HG02943 (cell line): ENCODE data around the gene TRIM50.
A peak's percentile ranks its signal among the peaks of the same experiment; 100 is the strongest.
"Not testable (repeated sequence)": the region's sequence is repeated elsewhere in the genome, so short reads cannot be mapped to it uniquely, and the experiment has no call there.

Experiments used
- ATAC-seq: cut with Tn5 transposase; IDR thresholded peaks from one replicate; pipeline ENCODE4 v1.9.1; 2021; ENCODE audit warnings: mild to moderate bottlenecking, low read depth, moderate library complexity; ENCODE audit not compliant: unreplicated experiment

Gene TRIM50

DNA sequence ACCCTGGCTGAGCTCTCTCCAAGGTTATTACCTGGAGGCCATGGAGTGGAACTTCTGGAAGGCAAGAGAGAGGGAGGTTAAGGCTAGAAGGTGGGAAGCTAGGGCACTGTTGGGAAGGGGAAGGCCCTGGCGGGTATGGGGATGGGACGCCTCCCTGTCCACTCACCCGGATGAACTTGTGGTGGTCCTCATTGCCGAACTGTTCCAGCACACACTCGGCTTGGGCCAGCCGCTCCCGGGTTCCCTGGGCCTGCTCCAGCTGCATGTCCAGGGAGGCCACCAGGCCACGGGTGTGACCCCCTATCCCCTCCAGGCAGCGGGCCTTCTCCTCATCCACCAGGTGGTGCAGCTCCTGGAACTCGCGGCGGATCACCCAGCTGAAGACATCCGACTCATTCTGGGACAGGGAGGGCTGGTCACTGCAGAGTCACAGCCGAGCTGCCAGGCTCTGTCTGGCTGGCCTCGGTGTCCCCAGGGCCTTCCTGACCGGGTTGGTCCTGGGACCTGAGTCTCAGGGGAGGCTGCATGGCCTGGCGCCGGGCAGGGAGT lies 9.2 kb downstream of the TRIM50 start:
- not testable (repeated sequence) for ATAC-seq

DNA sequence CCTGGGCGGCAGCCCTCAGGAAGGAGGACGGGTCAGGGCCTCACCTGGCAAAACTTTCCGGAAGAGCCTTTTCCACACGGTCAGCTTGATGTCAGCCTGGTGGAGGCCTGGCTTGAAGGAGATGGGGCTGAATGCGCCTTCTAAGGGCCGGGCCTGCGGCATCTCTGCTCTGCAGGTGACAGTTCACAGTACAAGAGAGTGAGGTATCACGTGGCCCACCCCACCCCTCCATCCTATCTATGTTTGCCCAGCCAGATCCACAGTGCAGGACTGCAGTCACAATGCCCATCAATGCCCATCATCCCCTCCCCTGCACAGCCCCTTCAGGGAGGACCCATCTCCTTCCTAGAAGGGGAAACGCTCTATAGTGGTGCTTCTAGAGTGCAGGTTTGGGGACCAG lies 11.4 kb downstream of the TRIM50 start:
- ATAC-seq = no peak

DNA sequence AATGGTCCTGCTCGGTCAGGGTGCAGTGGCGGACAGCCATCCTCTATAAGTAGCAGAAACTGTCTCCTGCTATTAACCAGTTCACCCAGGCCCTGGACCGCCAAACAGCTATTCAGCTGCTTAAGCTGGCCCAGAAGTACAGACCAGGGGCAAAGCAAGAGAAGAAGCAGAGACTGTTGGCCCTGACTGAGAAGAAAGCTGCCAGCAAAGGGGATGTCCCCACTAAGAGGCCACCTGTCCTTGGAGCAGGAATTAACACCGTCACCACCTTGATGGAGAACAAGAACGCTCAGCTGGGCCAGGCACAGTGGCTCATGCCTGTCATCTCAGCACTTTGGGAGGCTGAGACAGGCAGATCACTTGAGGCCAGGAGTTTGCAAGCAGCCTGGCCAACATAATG lies 13.6 kb downstream of the TRIM50 start:
- no peak for ATAC-seq

DNA sequence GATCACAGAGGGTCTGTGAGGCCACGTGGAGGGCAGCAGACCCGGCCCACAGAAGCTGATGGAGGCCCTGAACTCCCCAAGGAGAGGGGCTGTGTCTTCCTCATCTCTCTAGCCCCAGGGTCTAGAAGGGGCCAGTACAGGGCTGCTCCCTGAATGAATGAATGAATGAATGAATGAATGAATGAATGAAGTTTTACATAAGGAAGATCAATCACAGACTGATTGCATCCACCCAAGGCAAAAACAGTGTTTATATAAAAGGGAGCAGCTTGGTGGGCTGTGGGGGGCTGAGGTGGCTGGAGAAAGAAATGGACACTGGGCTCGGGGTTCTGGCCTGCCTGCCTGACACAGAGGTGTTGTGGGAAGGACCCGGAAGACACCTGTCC lies 14.4 kb downstream of the TRIM50 start:
- no peak for ATAC-seq

DNA sequence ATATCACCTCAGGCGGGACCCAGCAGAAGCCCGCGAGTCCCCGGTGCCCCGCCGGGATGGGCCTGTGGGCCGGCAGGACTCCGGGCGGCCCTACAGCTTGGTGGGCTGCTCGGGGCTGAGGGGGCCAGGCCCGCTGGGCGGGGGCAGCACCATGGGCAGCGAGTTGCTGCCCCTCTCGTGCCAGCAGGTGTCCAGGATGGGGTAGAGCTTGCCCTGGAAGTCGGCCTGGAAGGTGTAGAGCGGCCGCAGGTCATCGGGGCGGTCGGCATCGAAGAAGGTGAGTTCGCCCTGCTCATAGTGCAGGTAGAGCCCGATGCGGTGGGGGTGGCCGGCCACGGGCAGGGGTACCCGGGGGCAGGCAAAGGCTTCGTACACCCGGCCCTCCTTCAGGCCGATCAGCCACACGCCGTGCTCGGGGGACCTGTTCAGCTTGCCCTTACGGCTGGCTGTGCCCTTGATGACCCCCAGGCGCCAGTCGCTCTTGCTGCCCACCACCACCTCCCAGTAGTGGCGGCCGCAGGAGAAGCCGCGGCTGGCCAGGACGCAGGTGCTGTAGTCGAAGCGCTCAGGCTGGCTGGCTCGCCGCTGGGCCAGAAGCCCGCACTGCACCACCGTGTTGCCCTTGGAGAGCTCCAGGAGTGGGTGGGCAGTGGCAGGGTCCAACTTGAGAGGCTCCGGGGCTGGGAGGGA lies 14.9 kb downstream of the TRIM50 start:
- ATAC-seq = no peak

DNA sequence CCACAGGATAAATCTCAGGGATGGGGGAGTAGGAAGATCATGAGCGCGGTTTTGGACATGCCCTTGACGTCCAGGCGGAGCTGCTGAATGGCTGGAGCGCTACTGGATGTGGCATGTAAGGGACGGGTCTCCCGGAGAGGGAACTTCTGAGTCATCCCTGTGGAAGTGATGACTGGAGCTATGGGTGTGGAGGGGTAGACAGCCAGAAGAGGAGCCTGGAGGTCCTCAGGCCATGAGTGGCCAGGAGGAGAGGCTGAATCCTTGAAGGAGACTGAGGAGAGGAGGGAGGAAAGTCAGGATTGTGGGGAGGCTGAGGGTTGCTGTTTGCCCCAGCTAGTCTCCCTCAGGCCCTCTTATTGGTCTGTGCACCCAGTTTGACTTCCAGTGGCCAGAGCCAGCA lies 16.5 kb downstream of the TRIM50 start:
- ATAC-seq = not testable (repeated sequence)

DNA sequence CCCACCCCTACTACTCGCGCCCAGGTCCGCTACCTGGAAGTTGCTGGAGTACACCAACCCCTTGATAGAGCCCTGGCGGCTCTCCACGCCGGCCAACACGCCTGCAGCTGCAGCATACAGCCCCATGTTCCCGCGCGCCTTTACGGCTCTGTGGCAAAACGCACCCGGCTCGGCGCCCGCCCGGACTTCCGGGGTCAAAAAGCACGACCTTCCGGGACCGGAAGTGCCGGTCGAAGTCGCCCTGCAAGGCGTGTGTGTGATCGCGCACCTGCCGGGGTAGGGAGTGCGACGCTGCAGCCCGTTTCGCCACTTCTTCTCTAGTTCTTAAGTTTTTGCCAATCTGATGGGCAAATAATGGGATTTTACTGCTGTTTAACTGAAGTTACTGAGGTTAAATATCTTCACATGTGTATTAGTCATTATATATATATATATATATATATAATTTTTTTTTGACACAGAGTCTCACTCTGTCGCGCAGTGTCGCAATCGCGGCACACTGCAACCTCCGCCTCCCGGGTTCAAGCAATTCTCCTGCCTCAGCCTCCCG lies 19.1 kb downstream of the TRIM50 start, which contains the start of gene NSUN5:
Gene NSUN5 (minus strand): TSS at position 162 of the 550 bp plus-strand sequence. CDS start 36 bp downstream, at position 126.
- ATAC-seq = peak; percentile 81

DNA sequence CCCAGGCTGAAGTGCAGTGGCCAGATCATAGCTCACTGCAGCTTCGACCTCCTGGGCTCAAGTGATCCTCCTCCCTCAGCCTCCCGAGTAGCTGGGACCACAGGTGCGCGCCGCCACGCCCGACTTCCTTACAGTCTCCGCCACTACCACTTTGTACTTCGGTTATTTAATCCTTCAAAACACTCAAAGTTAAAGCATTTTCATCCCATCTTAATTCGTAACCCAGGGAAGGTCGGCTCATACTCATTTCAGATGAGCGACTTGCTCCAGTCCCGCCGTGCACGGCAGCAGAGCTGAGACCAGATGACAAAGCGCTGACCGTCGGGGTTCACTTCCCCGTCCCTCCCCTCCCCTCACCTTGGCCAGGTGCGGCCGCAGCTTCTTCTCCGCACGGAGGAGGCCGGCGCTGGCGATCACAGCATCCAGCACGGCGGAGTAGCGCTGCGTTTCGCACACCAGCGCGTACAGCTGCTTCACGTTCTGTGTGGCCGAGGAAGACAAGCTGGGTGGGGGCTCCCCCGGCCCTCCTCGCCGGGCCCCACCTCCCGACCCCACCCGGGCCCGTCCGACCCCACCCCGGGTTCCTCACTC lies 19.7 kb downstream of the TRIM50 start:
- ATAC-seq = peak; percentile 27

DNA sequence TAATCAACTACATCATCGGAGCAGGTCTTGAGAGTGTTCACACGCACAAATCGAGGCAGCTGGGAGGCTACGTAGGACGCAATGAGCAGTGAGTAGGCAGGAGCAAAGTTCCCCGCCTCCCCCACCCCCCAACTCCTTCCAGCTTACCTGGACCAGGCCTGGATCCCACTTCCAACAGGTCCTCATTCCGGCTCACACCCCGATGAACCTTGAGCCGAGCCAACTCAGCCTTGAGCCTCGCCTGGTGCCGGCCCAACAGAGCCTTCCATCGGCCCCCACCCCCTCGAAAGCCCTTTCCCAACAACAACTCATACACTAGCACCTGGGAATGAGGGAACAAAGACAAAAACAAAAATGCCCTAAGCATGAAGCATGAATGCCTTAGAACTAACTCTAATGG lies 20.4 kb downstream of the TRIM50 start:
- ATAC-seq = no peak

DNA sequence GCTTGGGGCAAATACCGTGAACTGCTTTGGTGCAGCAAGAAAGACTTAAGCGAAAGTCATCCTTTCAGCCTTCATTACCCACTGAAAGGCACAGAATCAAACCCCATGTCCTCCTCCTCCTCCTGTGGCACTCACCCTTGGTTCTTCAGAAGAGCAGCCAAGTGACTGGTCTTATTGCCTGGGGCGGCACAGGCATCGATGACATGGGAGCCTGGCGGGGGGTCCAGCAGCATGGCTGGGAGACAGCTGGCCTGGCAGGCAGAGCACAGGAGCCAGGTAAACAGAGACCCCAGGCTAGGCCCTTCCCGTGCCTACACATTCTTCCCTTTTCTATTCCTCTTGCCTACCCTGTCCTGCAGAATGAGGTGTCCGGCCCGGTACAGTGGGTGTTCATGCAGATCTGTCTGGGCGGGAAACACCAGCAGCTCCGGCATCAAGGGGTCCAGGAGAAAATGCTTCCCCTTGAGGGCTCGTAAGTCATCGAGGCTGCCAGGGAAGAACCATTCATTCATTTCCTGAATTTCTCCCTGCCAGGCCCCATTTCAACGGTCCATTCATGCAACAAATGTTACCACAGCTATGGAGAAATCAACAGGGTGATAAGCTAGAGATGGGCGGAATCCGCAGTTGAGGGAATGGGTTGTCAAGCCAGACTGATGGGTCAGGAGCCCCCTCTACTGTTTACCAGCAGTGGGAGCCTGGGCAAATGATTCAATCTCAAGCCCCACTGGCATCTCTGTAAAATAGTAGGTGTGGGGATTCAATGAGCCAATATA lies 23.1 kb downstream of the TRIM50 start:
- not testable (repeated sequence) for ATAC-seq

DNA sequence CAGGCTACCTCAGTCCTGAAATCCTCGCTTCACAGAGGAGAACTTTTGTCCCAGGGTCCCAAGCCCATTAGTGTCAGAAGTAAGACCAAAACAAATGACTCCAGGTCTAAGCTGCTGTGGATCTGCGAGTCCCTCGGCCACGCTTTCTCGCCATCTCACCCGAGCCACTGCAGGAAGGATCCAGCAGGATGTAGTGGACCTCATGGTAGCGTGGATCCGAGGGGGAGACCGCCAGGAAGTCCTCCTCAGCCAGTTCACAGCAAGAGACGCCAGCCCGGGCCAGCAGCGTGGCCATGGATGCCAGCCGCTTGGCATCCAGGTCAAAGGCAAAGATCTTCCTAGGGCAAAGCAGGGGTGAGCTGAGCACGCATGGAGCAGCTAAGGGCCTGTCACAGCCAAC lies 23.8 kb downstream of the TRIM50 start:
- ATAC-seq = no peak

DNA sequence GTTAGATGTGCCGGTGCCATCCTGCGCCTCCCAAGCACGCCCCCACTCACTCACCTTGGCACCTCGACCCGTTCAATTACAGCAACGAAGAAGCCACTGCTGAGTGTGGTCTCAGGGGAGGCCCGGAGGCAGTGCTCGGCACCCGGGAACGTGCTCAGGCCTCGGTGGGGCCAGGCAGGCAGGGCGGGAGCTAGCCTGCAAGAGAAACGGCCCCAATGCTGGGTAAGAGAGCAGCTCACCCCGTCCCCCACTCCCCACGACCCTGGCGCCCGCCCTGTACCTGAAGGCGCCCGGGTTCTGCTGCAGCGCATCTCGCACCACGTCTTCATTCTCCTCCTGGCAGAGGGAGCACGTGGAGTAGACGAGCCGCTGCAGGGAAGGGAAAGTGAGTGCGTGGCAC lies 24.3 kb downstream of the TRIM50 start:
- ATAC-seq = no peak

DNA sequence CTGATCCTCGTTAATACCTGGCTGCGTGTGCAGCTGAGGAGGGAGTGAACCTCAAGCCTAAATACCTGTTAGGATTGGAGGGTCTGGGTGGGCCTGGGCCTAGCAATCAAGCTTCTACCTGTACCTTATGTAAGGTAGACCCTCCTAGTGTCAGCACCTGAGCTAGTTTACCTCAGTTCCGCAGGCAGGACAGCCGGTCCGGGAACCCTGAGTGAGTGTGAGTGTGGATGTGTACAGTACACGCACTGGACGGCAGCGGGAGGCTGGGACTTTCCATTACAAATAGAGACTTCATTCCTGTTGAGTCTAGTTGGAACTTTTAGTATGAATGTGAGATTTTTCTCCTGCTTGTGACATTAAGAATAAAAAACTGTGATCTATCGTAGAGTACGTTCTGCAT lies 25.0 kb downstream of the TRIM50 start:
- not testable (repeated sequence) for ATAC-seq

DNA sequence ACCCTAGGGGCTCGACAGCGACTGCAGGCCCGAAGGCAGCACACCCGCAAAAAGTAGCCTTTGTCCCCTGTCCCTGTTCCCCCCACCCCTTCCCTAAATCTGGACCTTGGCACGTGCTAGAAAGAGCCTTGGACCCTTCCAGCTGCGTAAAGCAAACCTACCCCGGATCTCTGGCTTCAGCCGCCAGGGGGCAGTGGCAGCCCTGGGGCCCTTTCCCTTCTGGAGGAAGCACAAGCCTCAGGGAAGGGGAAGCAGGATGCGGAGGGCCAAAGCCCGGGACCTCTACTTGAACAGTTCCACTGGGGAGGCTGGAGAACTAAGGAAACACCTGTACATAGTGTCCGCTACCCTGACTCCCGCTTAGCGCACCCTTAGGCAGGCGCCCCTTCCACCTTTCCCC lies 26.8 kb downstream of the TRIM50 start:
- not testable (repeated sequence) for ATAC-seq

DNA sequence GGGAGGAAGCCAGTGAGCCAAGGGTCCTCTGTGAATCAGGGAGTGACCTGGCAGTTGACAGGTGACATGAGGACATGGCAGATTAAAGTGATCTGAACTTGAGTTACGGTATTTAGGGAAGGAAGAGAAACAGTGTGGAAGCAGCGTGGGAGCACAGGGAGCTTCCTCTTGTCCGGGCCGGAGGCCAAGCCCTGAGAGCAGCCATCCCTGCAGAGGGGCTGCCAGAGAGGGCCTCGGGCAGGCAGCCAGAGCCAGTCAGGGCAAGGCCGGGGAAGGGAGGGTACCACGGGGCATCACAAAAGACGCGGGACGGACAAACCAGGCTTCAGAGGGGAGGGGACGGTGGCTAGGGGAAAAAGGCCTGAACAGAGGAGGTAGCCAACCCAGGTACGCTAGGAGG lies 28.1 kb downstream of the TRIM50 start:
- not testable (repeated sequence) for ATAC-seq

DNA sequence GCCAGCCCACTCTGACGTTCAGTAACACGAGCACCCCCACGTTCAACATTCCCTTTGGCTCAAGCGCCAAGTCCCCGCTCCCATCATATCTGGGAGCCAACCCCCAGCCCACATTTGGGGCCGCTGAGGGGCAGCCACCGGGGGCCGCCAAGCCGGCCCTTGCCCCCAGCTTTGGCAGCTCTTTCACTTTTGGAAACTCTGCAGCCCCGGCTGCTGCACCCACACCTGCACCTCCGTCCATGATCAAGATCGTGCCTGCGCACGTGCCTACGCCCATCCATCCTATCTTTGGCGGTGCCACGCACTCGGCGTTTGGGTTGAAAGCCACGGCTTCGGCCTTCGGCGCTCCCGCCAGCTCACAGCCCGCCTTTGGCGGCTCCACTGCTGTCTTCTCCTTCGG lies 30.2 kb downstream of the TRIM50 start:
- ATAC-seq = not testable (repeated sequence)

DNA sequence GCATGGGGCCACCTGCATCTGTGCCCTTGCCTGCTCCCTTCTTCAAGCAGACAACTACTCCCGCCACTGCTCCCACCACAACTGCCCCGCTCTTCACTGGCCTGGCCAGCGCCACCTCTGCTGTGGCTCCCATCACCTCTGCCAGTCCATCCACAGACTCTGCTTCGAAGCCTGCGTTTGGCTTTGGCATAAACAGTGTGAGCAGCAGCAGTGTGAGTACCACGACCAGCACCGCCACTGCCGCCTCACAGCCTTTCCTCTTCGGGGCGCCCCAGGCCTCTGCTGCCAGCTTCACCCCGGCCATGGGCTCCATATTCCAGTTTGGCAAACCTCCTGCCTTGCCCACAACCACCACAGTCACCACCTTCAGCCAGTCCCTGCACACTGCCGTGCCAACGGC lies 30.6 kb downstream of the TRIM50 start:
- not testable (repeated sequence) for ATAC-seq

DNA sequence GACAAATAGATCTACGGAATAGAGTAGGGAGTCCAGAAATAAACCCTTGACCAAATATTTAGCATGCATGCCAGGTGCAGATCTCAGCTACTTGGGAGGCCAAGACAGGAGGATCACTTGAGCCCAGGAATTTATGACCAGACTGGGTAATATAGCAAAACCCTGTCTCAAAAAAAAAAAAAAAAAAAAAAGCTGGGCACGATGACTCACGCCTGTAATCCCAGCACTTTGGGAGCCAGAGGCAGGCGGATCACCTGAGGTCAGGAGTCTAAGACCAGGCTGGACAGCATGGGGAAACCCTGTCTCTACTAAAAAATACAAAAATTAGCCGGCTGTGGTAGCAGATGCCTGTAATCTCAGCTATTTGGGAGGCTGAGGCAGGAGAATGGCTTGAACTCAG lies 50.7 kb downstream of the TRIM50 start:
- ATAC-seq = not testable (repeated sequence)

DNA sequence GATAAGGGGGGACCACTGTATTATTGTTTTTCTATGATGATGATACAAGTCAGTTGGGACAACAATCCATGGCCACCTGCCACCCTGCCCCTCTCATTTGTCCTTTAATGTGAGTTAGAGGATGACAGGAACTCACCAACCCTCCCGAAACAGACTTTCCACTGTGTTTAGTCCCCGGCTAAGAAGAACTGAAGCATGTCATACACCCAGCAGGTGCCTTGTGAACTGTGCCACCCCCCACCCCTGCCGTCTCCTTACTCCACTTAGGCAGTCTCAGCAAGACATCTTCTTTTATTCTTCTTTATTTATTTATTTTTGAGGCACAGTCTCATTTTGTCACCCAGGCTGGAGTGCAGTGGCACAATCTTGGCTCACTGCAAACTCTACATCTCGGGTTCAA lies 60.1 kb downstream of the TRIM50 start:
- not testable (repeated sequence) for ATAC-seq

DNA sequence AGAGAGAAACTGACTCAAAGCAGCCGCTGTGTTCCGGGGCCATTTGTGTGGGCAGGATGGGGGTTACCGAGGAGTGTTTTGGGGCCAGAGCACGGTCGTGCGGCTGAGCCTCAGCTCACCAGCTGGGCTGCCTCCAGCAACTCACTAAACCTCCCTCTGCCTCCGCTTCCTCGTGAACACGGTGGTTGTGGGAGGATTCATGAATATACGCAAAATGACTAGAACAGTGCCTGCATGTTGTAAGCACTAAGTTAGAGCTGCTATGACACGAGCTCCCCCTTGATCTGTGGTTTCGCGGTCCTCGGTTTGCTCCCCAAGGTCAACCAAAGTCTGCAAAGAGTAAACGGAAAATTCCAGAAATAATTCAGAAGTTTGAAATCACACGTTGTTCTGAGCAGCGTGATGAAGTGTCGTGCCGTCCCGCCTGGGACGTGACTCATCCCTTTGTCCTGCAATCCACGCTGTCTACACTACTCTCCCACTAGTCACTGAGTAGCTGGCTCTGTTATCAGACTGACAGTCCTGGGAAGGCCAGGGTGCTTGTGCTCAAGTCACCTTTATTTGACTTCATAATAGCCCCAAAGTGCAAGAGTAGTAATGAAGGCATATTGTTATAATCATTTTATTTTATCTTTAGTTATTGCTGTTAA lies 61.0 kb downstream of the TRIM50 start:
- ATAC-seq = peak; percentile 72
